Breast epithelium (tissue), 3 donors: ENCODE results near the gene CFLAR.

Experiments used
- CTCF ChIP-seq, 3 donors: fragments of 450-650 bp; IDR thresholded peaks; one replicate each; pipeline ENCODE4 v1.5.1; 2016 to 2017; ENCODE audit warnings: antibody characterized with exemption in 3 of 3, mild to moderate bottlenecking in 3 of 3, moderate library complexity in 3 of 3
- POLR2A ChIP-seq: fragments of 450-650 bp; IDR thresholded peaks from one replicate; pipeline ENCODE4 v1.6.1; 2016; ENCODE audit warnings: antibody characterized with exemption, mild to moderate bottlenecking, moderate library complexity
- POLR2AphosphoS5 ChIP-seq, 3 donors: sonication (generic); formaldehyde crosslinking; IDR thresholded peaks; one replicate each; pipeline ENCODE4 v1.6.1; 2017; ENCODE audit warnings: antibody characterized with exemption in 3 of 3

GRCh38 chr2:201130524-201131186 is 14.7 kb downstream of the CFLAR start:
- TF ChIP-seq CTCF (IDR thresholded peaks at IDR 0.05) (no peak), POLR2A (no peak), POLR2AphosphoS5 (IDR thresholded peaks at IDR 0.05) (no peak)
